Smooth muscle cell (in vitro differentiated cells): ENCODE measurements around the gene MTA1. TPM values are rescaled to one million over a fixed set of nuclear protein-coding genes. Genes with fewer than 3 reads are reported as not detected.

Experiments used
- DNase-seq: peaks from one replicate; lab custom pipeline; 2025; ENCODE audit not compliant: unreplicated experiment; lab: John Stamatoyannopoulos, UW
- H2AFZ ChIP-seq: fragments of 200-600 bp; sonication (generic); 2 replicates; pipeline ENCODE4 v1.6.0; 2016; ENCODE audit warnings: antibody characterized with exemption, low read depth, mild to moderate bottlenecking
- H3F3A ChIP-seq: fragments of 200-600 bp; sonication (generic); 2 replicates; pipeline ENCODE4 v1.6.0; 2017; ENCODE audit warnings: antibody characterized with exemption, low read depth
- H3K27ac ChIP-seq: fragments of 200-600 bp; sonication (generic); 2 replicates; pipeline ENCODE4 v1.5.1; 2016; ENCODE audit warnings: low read depth, mild to moderate bottlenecking
- H3K27me3 ChIP-seq: fragments of 200-600 bp; sonication (generic); 2 replicates; pipeline ENCODE4 v1.6.1; 2016; ENCODE audit warnings: low read depth, mild to moderate bottlenecking
- H3K36me3 ChIP-seq: fragments of 200-600 bp; sonication (generic); 2 replicates; pipeline ENCODE4 v1.5.1; 2016; ENCODE audit warnings: low read depth
- H3K4me1 ChIP-seq: fragments of 200-600 bp; sonication (generic); 2 replicates; pipeline ENCODE4 v1.5.1; 2016; ENCODE audit warnings: low read depth
- H3K4me2 ChIP-seq: fragments of 200-600 bp; sonication (generic); 2 replicates; pipeline ENCODE4 v1.6.0; 2016; ENCODE audit warnings: mild to moderate bottlenecking
- H3K4me3 ChIP-seq: fragments of 200-600 bp; sonication (generic); 2 replicates; pipeline ENCODE4 v1.5.1; 2016; ENCODE audit warnings: mild to moderate bottlenecking
- H3K79me2 ChIP-seq: fragments of 200-600 bp; sonication (generic); 2 replicates; pipeline ENCODE4 v1.6.0; 2016; ENCODE audit warnings: low read depth, mild to moderate bottlenecking
- H3K9ac ChIP-seq: fragments of 200-600 bp; sonication (generic); 2 replicates; pipeline ENCODE4 v1.6.0; 2016; ENCODE audit warnings: low read depth
- H3K9me3 ChIP-seq: fragments of 200-600 bp; sonication (generic); replicated peaks from 2 replicates; pipeline ENCODE4 v1.5.1; 2016; ENCODE audit warnings: low read depth
- H4K20me1 ChIP-seq: fragments of 200-600 bp; sonication (generic); 2 replicates; pipeline ENCODE4 v1.6.0; 2016; ENCODE audit warnings: low read depth
- WGBS: methylation state at CpG from one replicate; pipeline ENCODE4 v1.1.7; 2016; ENCODE audit warnings: low lambda C conversion rate; 5-methylcytosine and 5-hydroxymethylcytosine counted together
- polyA plus RNA-seq: library from polyadenylated mRNA; unstranded; fragments of >200 nt; fragmentation: Nextera tagmentation; extraction: Ambion mirVana; gene quantifications from 2 replicates; pipeline ENCODE4 v1.2.1, GENCODE V29; 2016
- total RNA-seq: library from RNA; depleted of rRNA; stranded (reverse); fragments of >200 nt; gene quantifications from 2 replicates; pipeline ENCODE4 v1.2.3, GENCODE V29; 2014
- TF ChIP-seq, protein P1 (sequence below): fragments of 200-600 bp; sonication (generic); IDR thresholded peaks from 2 replicates; pipeline ENCODE4 v1.5.1; 2017; ENCODE audit warnings: borderline replicate concordance, mild to moderate bottlenecking, antibody characterized with exemption; ENCODE audit not compliant: insufficient read depth, poor library complexity, severe bottlenecking

The MTA1 gene
- total and polyA plus RNA-seq, 2 experiments from 2014 or later, result 41.3 to 48.7 TPM

DNA sequence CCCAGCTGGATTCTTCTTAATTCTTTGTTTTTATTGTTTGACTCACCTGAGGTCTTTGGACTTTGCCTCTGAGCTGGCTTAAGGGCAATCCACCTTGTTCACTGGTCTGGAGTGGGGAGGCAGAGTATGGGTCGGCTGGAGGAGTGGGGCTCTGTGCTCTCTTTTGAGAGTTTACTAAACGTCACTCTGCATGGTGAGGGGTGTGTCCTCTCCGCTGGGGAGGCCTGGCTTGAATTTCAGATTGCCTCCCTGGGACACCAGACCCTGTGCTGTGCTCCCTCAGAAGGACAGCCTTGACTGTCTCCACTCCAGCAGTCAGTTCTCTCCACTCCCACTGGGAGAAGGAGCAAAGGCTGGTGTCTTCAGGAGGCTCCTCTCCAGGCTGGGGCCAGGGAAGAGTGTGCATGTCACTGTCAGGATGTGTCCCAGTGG, 1.9 kb upstream of the MTA1 start:
- TF ChIP-seq, protein P1, sequence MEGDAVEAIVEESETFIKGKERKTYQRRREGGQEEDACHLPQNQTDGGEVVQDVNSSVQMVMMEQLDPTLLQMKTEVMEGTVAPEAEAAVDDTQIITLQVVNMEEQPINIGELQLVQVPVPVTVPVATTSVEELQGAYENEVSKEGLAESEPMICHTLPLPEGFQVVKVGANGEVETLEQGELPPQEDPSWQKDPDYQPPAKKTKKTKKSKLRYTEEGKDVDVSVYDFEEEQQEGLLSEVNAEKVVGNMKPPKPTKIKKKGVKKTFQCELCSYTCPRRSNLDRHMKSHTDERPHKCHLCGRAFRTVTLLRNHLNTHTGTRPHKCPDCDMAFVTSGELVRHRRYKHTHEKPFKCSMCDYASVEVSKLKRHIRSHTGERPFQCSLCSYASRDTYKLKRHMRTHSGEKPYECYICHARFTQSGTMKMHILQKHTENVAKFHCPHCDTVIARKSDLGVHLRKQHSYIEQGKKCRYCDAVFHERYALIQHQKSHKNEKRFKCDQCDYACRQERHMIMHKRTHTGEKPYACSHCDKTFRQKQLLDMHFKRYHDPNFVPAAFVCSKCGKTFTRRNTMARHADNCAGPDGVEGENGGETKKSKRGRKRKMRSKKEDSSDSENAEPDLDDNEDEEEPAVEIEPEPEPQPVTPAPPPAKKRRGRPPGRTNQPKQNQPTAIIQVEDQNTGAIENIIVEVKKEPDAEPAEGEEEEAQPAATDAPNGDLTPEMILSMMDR, result no peak
- DNase-seq, result no peak
- H3K4me1 ChIP-seq, result peaks cover 18% of the 10 kb centered on the region
- no peaks in the 10 kb centered on the region for H3K9me3 ChIP-seq
- H3K9ac ChIP-seq, result no peak overlapping the region
- peaks cover 21% of the 10 kb centered on the region for H4K20me1 ChIP-seq
- H3K27ac ChIP-seq, result no peak overlapping the region
- H3K36me3 ChIP-seq, result no peaks in the 10 kb centered on the region
- H3K4me3 ChIP-seq, result no peak overlapping the region
- no peak overlapping the region for H3K4me2 ChIP-seq
- peaks cover 7% of the 10 kb centered on the region for H3F3A ChIP-seq
- 90% methylated on average over 3 of the region's 3 CpGs for WGBS
- H3K27me3 ChIP-seq, result no peaks in the 10 kb centered on the region
- H2AFZ ChIP-seq, result no peak overlapping the region
- peaks cover 28% of the 10 kb centered on the region for H3K79me2 ChIP-seq

- WGBS, result 90% methylated on average over 19 of the region's 19 CpGs
- H3K4me2 ChIP-seq, result peak overlapping the region; percentile 98
- DNase-seq, result no peak
- H3K4me1 ChIP-seq, result peaks cover 18% of the 10 kb centered on the region
- H3K36me3 ChIP-seq, result no peaks in the 10 kb centered on the region
- H3K9me3 ChIP-seq, result no peaks in the 10 kb centered on the region
- no peak overlapping the region for H2AFZ ChIP-seq
- peaks cover 36% of the 10 kb centered on the region for H3K79me2 ChIP-seq
- peaks cover 29% of the 10 kb centered on the region for H4K20me1 ChIP-seq
- no peak overlapping the region for H3K9ac ChIP-seq
- TF ChIP-seq, protein P1, result no peak
- H3K27ac ChIP-seq, result no peak overlapping the region
- peak overlapping the region; percentile 74 for H3K4me3 ChIP-seq
- peaks cover 7% of the 10 kb centered on the region for H3F3A ChIP-seq
- no peaks in the 10 kb centered on the region for H3K27me3 ChIP-seq
Observed at GRCh38 chr14:105418269-105419194, 1.1 kb upstream of the MTA1 start.

GRCh38 chr14:105420101-105420973, 710 bp downstream of the MTA1 start:
- peaks cover 54% of the 10 kb centered on the region for H3K79me2 ChIP-seq
- peaks cover 15% of the 10 kb centered on the region for H3K4me1 ChIP-seq
- peak overlapping the region; percentile 15 for H3K27ac ChIP-seq
- no peaks in the 10 kb centered on the region for H3K9me3 ChIP-seq
- H3K4me2 ChIP-seq, result peak overlapping the region; percentile 99
- H3K36me3 ChIP-seq, result no peaks in the 10 kb centered on the region
- TF ChIP-seq, protein P1, result no peak
- H3K4me3 ChIP-seq, result peak overlapping the region; percentile 76
- H2AFZ ChIP-seq, result no peak overlapping the region
- H3K27me3 ChIP-seq, result no peaks in the 10 kb centered on the region
- H4K20me1 ChIP-seq, result peaks cover 45% of the 10 kb centered on the region
- peak overlapping the region; percentile 68 for H3K9ac ChIP-seq
- WGBS, result 4% methylated on average over 23 of the region's 67 CpGs
- H3F3A ChIP-seq, result no peaks in the 10 kb centered on the region
- no peak for DNase-seq
